Head of caudate nucleus (tissue), 42 donors: ENCODE results near the gene TET2.
A peak's percentile ranks its signal among the peaks of the same experiment; 100 is the strongest.

Source experiments
- DNase-seq, 42 donors: peaks; one replicate each; pipeline versions ENCODE4 v3.0.0 to v3.0.0-alpha.2; 2020 to 2021; ENCODE audit warnings: mixed read lengths in 7 of 42
- intact Hi-C: fragments of 100-400 bp; cut with DNase I; formaldehyde crosslinking; loops from one replicate; pipeline ENCODE4 v1.15.0; 2022

TET2 gene

GRCh38 chr4:105207386-105207785, 60.7 kb downstream of the TET2 start:
- intact Hi-C loops, result no loop called here

DNA sequence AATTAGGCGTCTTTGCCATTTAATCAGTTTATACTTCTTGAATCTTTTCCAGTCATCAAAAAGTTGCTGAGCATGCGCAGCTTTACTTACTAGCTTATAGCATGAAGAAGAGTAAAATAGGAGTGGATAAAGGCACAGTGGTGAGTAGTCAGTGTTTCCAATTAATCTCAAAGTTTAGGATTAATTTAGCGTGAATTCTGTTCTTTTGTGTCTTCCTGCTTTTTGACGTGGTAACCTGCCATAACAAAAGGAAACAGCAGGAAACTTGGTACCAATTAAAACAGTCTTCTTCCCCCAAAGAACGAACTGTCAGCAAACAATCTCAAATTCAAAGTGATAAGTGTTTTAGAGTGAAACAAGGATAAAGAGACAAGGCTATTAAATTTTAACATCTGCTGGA, 61.9 kb downstream of the TET2 start:
- intact Hi-C loops, result no loop called here

More at GRCh38 chr4:105207386-105207785, 60.7 kb downstream of the TET2 start:
- DNase-seq, result no peak

DNA sequence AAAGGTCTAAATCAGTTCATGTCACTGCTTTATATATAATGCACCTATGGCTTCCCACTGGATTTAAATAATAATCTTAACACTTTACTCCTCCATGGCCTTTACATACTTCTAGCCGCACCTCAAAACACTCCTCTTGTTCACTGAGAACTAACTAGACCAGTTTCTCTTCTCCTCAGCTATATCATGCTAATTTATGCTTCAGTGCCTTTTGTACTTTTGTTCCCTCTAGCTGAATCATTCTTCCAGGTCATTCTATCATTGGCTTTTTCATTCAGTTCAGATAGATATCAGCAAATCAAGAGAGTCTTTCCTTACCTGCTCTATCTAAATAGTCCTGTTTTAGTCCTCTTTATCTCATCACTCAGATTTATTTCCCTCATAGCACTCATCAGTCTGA, 64.2 kb downstream of the TET2 start:
- intact Hi-C loops, result no loop called here

More for the DNA sequence above, 61.9 kb downstream of the TET2 start:
- no peak for DNase-seq

DNA sequence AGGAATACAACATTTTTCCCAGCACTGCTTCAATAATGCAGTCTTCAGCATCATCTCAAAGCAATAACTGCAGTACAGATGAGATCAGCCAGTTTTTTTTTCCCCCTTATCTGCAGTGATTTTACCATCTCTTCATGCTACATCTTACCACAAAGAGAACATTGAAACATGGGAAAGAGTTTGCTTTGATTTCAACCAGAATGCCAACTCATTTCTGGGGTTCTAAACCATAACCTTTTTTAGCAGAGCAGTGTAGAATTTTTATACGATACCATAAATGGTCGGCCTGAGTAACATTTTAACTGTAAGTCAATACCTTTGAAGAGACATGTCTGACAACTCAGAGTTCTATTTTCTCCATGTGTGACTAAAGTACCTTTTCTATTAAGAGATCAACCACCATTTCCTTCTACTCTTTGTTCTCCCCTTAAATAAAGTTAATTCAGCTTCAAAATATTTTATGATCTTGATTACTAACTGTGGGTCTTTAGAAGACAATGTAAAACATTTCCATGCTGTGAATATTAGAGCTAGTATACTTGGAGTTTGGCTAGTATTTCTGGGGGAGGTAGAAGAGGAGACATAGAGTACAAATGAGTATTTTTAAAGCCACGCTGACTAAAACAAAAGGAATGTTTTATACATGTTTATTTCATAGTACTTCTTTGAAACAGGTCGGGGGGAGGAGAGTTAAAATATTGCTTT, 69.1 kb downstream of the TET2 start:
- no peak for DNase-seq
- intact Hi-C loops, result no loop called here

More for the DNA sequence above, 64.2 kb downstream of the TET2 start:
- no peak for DNase-seq

DNA sequence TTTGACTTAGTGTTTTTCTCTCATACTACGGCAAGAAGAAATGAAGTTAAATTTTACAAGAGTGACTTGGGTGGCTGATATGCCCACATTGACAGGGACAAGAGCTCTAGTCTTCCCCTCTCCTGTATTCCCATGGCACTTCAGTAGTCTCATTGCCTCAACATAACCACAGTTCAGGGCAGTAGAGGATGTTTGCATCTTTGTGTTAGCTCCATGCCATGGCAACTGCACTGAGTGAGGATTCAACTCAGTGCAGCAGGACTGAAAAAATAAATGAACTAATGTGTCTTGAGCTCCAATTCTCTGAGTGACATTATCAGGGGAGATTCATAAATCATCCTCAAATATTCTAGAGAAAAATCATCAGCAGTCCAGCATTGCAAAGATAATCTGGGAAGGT, 78.8 kb downstream of the TET2 start:
- intact Hi-C loops, result no loop called here
- DNase-seq, result no peak

DNA sequence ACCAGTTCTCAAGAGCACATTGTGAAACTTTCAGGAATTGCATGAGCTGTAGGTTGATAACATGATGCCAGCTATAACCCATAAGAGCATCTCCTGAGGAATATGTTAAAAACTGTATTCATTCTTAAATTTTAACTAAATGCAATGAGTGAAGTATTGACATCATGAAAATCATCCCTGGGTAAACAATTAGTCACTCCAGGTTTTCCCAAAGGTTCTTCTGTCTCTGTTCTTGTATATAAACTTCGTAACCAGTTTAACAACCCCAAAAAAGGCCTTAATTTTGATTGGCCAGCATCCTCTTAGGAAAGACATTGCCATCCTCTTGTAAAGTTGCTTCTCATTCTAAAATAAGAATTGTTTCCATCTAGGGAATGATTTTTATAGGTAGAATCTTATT, 80.4 kb downstream of the TET2 start:
- DNase-seq, result no peak
- intact Hi-C loops, result no loop called here

GRCh38 chr4:105230287-105230686, 83.6 kb downstream of the TET2 start:
- intact Hi-C loops, result no loop called here

DNA sequence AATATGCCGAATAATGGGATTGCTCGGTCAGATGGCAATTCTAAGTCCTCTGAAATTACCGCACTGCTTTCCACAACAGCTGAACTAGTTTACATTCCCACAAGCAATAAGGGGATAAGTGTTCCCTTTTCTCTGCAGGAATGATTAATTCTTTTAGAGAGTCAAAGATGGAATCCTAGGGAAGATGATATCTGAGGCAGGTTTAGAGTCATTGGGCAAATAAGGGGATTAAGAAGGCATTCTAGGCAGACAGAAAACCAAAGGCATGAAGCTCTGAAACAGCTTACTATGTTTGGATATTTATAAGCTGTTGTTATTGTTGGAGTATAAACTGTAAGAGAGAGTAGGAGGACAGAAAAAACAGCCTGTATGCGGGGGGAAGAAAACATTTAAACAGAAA, 85.7 kb downstream of the TET2 start:
- intact Hi-C loops, result no loop called here
- DNase-seq, result no peak

More at GRCh38 chr4:105230287-105230686, 83.6 kb downstream of the TET2 start:
- DNase-seq, result no peak

DNA sequence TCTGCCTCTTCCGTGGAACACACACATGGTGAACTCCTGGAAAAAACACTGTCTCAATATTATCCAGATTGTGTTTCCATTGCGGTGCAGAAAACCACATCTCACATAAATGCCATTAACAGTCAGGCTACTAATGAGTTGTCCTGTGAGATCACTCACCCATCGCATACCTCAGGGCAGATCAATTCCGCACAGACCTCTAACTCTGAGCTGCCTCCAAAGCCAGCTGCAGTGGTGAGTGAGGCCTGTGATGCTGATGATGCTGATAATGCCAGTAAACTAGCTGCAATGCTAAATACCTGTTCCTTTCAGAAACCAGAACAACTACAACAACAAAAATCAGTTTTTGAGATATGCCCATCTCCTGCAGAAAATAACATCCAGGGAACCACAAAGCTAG, 87.9 kb downstream of the TET2 start:
- no peak for DNase-seq
- intact Hi-C loops, result no loop called here

DNA sequence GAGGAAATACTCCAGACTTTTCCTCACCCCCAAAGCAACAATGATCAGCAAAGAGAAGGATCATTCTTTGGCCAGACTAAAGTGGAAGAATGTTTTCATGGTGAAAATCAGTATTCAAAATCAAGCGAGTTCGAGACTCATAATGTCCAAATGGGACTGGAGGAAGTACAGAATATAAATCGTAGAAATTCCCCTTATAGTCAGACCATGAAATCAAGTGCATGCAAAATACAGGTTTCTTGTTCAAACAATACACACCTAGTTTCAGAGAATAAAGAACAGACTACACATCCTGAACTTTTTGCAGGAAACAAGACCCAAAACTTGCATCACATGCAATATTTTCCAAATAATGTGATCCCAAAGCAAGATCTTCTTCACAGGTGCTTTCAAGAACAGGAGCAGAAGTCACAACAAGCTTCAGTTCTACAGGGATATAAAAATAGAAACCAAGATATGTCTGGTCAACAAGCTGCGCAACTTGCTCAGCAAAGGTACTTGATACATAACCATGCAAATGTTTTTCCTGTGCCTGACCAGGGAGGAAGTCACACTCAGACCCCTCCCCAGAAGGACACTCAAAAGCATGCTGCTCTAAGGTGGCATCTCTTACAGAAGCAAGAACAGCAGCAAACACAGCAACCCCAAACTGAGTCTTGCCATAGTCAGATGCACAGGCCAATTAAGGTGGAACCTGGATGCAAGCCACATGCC, 89.7 kb downstream of the TET2 start:
- no peak for DNase-seq
- intact Hi-C loops, result no loop called here

DNA sequence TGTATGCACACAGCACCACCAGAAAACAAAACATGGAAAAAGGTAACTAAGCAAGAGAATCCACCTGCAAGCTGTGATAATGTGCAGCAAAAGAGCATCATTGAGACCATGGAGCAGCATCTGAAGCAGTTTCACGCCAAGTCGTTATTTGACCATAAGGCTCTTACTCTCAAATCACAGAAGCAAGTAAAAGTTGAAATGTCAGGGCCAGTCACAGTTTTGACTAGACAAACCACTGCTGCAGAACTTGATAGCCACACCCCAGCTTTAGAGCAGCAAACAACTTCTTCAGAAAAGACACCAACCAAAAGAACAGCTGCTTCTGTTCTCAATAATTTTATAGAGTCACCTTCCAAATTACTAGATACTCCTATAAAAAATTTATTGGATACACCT, 90.2 kb downstream of the TET2 start:
- intact Hi-C loops, result no loop called here
- no peak for DNase-seq

DNA sequence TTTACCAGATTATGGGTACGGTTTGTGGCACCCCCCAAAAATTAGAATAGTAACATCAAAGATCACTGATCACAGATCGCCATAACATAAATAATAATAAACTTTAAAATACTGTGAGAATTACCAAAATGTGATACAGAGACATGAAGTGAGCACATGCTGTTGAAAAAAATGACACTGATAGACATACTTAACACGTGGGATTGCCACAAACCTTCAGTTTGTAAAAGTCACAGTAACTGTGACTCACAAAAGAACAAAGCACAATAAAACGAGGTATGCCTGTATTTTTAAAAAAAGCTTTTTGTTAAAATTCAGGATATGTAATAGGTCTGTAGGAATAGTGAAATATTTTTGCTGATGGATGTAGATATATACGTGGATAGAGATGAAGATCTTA, 93.4 kb downstream of the TET2 start:
- DNase-seq, result no peak
- intact Hi-C loops, result loop anchor here (5.0 kb wide), 1 partner anchor 93 kb away; the partner anchor contains the start of gene TET2

GRCh38 chr4:105241451-105241850, 94.8 kb downstream of the TET2 start:
- DNase-seq, result peak; percentile 15 to 86 (median 70)
- intact Hi-C loops, result loop anchor here (5.0 kb wide), 1 partner anchor 94 kb away; the partner anchor contains the start of gene TET2

GRCh38 chr4:105243446-105243845, 96.8 kb downstream of the TET2 start:
- DNase-seq, result no peak
- intact Hi-C loops, result loop anchor here (5.0 kb wide), 1 partner anchor 96 kb away; the partner anchor contains the start of gene TET2

DNA sequence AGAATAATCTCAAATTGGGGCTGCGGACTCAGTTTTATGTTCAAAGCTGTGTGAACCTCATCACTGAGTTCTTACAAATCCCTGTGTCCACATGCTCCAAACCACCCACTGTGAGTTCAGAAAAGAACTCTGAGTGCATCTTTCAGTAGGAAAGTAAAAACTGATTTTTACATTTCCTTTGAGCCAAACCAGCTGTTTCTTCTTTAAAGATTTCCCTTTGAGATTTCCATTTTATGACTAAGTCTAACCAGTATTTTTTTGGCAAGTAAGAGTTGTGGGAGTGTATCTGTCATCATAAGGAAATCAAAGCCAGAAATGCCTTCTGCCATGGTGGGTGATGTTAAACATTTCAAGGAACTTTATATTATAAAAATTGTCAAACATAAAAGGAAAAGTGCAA, 100.0 kb downstream of the TET2 start:
- intact Hi-C loops, result no loop called here
- no peak for DNase-seq

DNA sequence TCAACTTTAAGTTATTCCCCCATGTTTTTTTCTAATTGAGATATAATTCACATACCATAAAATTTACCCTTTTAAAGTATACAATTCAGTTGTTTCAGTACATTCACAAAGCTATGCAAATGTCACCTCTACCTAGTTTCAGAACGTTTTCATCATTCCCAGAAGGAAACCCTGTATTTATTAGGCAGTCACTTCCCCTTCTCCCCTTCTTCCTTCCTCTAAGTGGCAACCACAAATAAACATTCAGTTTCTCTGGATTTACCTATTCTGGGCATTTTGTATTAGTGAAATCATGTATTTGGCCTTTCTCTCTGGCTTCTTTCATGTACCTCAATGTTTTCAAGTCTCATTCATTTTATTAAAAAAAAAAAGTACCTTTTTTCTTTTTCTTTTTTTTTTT, 101.9 kb downstream of the TET2 start:
- no peak for DNase-seq
- intact Hi-C loops, result no loop called here

DNA sequence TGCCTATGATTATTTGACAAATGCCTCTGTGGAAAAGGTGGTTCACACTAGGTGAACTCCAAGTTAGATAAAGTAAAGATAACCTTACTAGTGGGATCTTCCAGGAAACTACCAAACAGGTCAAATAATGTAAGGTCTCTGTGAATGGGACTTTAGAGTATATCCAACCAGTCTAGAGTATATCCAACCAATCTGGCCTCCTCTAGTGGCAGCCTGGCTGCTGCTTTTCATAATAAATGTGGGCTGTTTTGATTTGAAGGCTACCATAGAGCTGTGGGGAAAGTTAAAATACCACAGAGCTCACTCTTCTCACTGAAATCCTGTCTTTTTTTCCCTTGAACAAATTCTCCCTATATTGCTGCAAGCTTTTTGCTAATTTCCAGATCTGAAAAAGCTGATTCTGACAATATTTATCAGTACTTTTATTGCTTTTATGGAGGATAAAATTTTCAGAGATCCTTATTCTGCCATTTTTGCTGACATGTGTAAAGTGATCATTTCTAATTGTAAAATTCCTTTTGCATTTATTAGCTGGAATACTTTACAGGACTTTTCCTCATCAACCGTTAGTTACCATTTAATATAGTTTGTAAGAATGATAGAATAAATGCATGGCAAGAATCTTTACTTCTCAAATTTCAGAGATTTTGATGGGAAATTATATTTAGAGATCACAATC, 111.3 kb downstream of the TET2 start:
- no peak for DNase-seq
- intact Hi-C loops, result no loop called here

DNA sequence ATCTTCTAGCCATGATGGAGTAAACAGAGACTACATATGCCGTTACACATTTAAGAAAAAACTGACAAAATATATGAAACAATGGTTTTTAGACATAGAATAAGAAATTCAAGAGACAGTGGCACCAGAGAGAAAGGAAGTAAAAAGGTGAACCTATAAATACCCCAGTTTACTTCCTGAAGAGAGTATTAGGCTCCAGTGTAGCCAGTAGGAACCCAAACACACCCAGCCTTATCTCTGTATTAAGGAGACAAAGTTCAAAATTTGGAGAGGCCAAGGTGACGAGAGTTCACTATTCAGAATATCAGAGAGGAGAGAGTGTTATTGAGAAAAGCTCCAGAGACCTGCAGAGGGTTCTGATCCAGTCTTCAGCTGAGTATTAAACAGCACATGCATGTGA, 119.0 kb downstream of the TET2 start:
- no peak for DNase-seq
- intact Hi-C loops, result no loop called here

GRCh38 chr4:105267280-105267679, 120.6 kb downstream of the TET2 start:
- intact Hi-C loops, result no loop called here
- DNase-seq, result no peak

DNA sequence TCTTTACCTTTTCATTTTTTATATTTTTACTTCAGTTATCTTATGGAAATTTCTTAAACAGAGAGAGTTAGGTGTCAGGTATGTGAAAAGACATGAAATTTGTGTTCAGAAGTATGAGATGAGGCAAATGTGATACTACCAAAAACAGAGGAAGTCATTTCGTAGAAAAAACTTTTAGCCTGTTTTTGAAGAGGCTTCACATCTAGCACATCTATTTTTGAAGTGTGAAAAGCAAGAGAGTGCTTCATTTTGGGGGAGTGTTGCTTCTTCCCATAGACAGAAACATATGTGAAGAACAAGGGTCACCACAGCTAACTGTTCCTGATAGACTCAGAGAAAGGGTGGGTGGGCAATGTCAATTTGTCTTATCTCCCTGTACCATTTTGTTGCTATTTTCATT, 125.3 kb downstream of the TET2 start:
- no peak for DNase-seq
- intact Hi-C loops, result no loop called here
